Measurements from ENCODE around the gene EXOC3L1.

The EXOC3L1 gene

GRCh38 chr16:67198238-67198734 lies 8.3 kb upstream of the EXOC3L1 start:
- no peak for DNase-seq

GRCh38 chr16:67197704-67198103 lies 7.8 kb upstream of the EXOC3L1 start:
- no peak for DNase-seq

GRCh38 chr16:67196881-67197280 lies 6.9 kb upstream of the EXOC3L1 start:
- DNase-seq = no peak

GRCh38 chr16:67195676-67196075 lies 5.7 kb upstream of the EXOC3L1 start:
- no peak for DNase-seq

GRCh38 chr16:67194260-67194659 lies 4.3 kb upstream of the EXOC3L1 start:
- no peak for DNase-seq

- no peak for DNase-seq
Observed at GRCh38 chr16:67193536-67193935, 3.6 kb upstream of the EXOC3L1 start.

- DNase-seq = no peak
Observed at GRCh38 chr16:67192781-67193361, 2.9 kb upstream of the EXOC3L1 start.

GRCh38 chr16:67191995-67192681 lies 2.2 kb upstream of the EXOC3L1 start, which contains the start of gene E2F4:
E2F4 (plus strand) TSS chr16:67192155; CDS start chr16:67192228, 73 bp downstream.
- peak; percentile 78 for DNase-seq

GRCh38 chr16:67191411-67191994 lies 1.6 kb upstream of the EXOC3L1 start:
- DNase-seq = no peak

- no peak for DNase-seq
Observed at GRCh38 chr16:67190448-67191399, 788 bp upstream of the EXOC3L1 start.

- DNase-seq = no peak
Observed at GRCh38 chr16:67188798-67189197, 1.1 kb downstream of the EXOC3L1 start.

GRCh38 chr16:67188323-67188722 lies 1.6 kb downstream of the EXOC3L1 start:
- no peak for DNase-seq

- no peak for DNase-seq
Observed at GRCh38 chr16:67187175-67187890, 2.6 kb downstream of the EXOC3L1 start.

GRCh38 chr16:67186550-67186950 lies 3.4 kb downstream of the EXOC3L1 start:
- DNase-seq = no peak

- no peak for DNase-seq
Observed at GRCh38 chr16:67185651-67186134, 4.2 kb downstream of the EXOC3L1 start.

GRCh38 chr16:67184995-67185650 lies 4.8 kb downstream of the EXOC3L1 start:
- peak; percentile 85 for DNase-seq

GRCh38 chr16:67184453-67184994 lies 5.4 kb downstream of the EXOC3L1 start:
- DNase-seq = peak; percentile 24

- DNase-seq = peak; percentile 85
Observed at GRCh38 chr16:67183627-67184452, 6.1 kb downstream of the EXOC3L1 start, which contains the start of gene MATCAP1. MATCAP1 (minus strand) TSS chr16:67183963; CDS start chr16:67180610, 3,353 bp downstream.

GRCh38 chr16:67183284-67183626 lies 6.7 kb downstream of the EXOC3L1 start:
- no peak for DNase-seq

- no peak for DNase-seq
Observed at GRCh38 chr16:67182288-67182687, 7.6 kb downstream of the EXOC3L1 start.

Data from T-helper 9 cell (primary cell).